ENCODE measurements around the gene SLC2A5.

DNA sequence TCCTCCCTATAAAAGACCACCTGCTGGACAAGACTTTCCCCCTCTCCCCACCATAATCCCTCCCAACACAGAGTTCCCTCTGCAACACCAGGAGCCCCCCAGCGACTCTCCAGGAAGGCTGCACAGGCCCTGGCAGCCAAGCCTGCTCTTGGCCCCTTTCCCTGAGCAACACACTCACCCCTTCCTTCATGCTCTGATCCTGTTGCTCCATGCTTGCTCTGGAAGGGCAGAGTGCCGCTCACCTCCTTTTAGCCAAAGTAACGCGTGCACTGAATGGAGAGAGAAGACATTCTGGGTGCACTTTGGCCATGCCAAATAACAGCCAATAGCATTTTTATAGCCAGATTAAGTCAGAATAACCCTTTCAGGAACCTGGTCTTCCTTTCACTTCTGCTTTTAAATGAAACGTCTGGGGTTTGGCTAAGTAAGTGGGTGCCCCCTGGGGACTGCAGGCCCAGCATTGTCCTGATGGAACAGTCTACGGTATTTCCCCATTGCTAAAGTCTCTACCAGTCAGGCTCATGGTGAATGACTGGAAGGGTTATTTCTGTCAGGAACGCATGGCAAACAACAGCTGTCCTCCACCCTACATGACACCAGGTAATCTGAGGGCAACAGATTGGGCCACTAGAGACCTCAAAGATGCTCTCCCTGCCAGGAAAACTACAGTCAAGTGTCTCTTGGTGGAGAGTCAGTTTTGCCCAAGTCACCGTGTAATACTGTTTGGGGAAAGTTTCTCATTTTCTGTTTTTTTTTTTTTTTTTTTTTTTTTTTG is at the start of gene SLC2A5:
- TF ChIP-seq, protein P1, sequence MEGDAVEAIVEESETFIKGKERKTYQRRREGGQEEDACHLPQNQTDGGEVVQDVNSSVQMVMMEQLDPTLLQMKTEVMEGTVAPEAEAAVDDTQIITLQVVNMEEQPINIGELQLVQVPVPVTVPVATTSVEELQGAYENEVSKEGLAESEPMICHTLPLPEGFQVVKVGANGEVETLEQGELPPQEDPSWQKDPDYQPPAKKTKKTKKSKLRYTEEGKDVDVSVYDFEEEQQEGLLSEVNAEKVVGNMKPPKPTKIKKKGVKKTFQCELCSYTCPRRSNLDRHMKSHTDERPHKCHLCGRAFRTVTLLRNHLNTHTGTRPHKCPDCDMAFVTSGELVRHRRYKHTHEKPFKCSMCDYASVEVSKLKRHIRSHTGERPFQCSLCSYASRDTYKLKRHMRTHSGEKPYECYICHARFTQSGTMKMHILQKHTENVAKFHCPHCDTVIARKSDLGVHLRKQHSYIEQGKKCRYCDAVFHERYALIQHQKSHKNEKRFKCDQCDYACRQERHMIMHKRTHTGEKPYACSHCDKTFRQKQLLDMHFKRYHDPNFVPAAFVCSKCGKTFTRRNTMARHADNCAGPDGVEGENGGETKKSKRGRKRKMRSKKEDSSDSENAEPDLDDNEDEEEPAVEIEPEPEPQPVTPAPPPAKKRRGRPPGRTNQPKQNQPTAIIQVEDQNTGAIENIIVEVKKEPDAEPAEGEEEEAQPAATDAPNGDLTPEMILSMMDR (IDR thresholded peaks at IDR 0.05; ENCODE audit: insufficient read depth, low read length) = no peak
- TF ChIP-seq POLR2AphosphoS5 (IDR thresholded peaks at IDR 0.05; ENCODE audit: low read depth) (peak; percentile 59), GABPA (IDR thresholded peaks at IDR 0.05; ENCODE audit: low read depth) (no peak), SPI1 (IDR thresholded peaks at IDR 0.05; ENCODE audit: borderline replicate concordance, low read depth) (peak; percentile 97)
- TF ChIP-seq, protein P2, sequence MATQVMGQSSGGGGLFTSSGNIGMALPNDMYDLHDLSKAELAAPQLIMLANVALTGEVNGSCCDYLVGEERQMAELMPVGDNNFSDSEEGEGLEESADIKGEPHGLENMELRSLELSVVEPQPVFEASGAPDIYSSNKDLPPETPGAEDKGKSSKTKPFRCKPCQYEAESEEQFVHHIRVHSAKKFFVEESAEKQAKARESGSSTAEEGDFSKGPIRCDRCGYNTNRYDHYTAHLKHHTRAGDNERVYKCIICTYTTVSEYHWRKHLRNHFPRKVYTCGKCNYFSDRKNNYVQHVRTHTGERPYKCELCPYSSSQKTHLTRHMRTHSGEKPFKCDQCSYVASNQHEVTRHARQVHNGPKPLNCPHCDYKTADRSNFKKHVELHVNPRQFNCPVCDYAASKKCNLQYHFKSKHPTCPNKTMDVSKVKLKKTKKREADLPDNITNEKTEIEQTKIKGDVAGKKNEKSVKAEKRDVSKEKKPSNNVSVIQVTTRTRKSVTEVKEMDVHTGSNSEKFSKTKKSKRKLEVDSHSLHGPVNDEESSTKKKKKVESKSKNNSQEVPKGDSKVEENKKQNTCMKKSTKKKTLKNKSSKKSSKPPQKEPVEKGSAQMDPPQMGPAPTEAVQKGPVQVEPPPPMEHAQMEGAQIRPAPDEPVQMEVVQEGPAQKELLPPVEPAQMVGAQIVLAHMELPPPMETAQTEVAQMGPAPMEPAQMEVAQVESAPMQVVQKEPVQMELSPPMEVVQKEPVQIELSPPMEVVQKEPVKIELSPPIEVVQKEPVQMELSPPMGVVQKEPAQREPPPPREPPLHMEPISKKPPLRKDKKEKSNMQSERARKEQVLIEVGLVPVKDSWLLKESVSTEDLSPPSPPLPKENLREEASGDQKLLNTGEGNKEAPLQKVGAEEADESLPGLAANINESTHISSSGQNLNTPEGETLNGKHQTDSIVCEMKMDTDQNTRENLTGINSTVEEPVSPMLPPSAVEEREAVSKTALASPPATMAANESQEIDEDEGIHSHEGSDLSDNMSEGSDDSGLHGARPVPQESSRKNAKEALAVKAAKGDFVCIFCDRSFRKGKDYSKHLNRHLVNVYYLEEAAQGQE (IDR thresholded peaks at IDR 0.05; ENCODE audit: insufficient replicate concordance, low read depth) = no peak

Data from HL-60 (cell line).